H9 (cell line): ENCODE results near the gene PLEKHG7. TPM values are rescaled to one million over a fixed set of nuclear protein-coding genes. Genes with fewer than 3 reads are reported as not detected.

ENCODE experiments used
- DNase-seq: peaks from one replicate; pipeline ENCODE4 v3.0.0-alpha.2; 2017
- H2AFZ ChIP-seq: one replicate; pipeline ENCODE4 v1.6.1; 2013; ENCODE audit warnings: mild to moderate bottlenecking, low read length, control low read depth, moderate library complexity
- H2AK5ac ChIP-seq: 2 replicates; pipeline ENCODE4 v1.6.1; 2013; ENCODE audit warnings: low read length, control low read depth, mixed read lengths; ENCODE audit not compliant: insufficient read length
- H2BK120ac ChIP-seq: one replicate; pipeline ENCODE4 v1.6.1; 2013; ENCODE audit warnings: low read depth, mild to moderate bottlenecking, low read length, control low read depth, inconsistent platforms; ENCODE audit not compliant: poor library complexity, severe bottlenecking
- H2BK12ac ChIP-seq: 2 replicates; pipeline ENCODE4 v1.6.1; 2013; ENCODE audit warnings: low read length, control low read depth, mixed read lengths, low read depth; ENCODE audit not compliant: insufficient read length
- H2BK15ac ChIP-seq: 2 replicates; pipeline ENCODE4 v1.6.1; 2013; ENCODE audit warnings: low read depth, low read length, control low read depth
- H2BK20ac ChIP-seq: one replicate; pipeline ENCODE4 v1.6.1; 2013; ENCODE audit warnings: low read depth, mild to moderate bottlenecking, low read length, control low read depth, inconsistent platforms; ENCODE audit not compliant: poor library complexity, severe bottlenecking
- H2BK5ac ChIP-seq: 2 replicates; pipeline ENCODE4 v1.6.1; 2013; ENCODE audit warnings: low read length, control low read depth, mixed read lengths; ENCODE audit not compliant: insufficient read length
- H3K14ac ChIP-seq: 2 replicates; pipeline ENCODE4 v1.6.1; 2013; ENCODE audit warnings: low read length, control low read depth; ENCODE audit not compliant: insufficient read depth
- H3K18ac ChIP-seq: 2 replicates; pipeline ENCODE4 v1.6.1; 2013; ENCODE audit warnings: low read depth, mild to moderate bottlenecking, mixed read lengths, low read length, control low read depth; ENCODE audit not compliant: insufficient read length
- H3K23ac ChIP-seq: 2 replicates; pipeline ENCODE4 v1.6.1; 2013; ENCODE audit warnings: low read length, control low read depth, mixed read lengths, low read depth; ENCODE audit not compliant: insufficient read length
- H3K23me2 ChIP-seq: 2 replicates; pipeline ENCODE4 v1.6.1; 2013; ENCODE audit warnings: low read depth, mild to moderate bottlenecking, mixed read lengths, low read length, control low read depth; ENCODE audit not compliant: insufficient read length, poor library complexity, severe bottlenecking
- H3K27ac ChIP-seq: 2 replicates; pipeline ENCODE4 v1.5.1; 2013; ENCODE audit warnings: low read length, control low read depth, mixed read lengths, low read depth; ENCODE audit not compliant: insufficient read length
- H3K27me3 ChIP-seq: 2 replicates; pipeline ENCODE4 v1.6.1; 2013; ENCODE audit warnings: low read length, control low read depth, inconsistent platforms; ENCODE audit not compliant: insufficient read depth
- H3K4ac ChIP-seq: 2 replicates; pipeline ENCODE4 v1.6.1; 2013; ENCODE audit warnings: low read depth, mild to moderate bottlenecking, control low read depth, inconsistent platforms, low read length, moderate library complexity
- H3K4me1 ChIP-seq: 2 replicates; pipeline ENCODE4 v1.6.1; 2013; ENCODE audit warnings: low read length, control low read depth, inconsistent platforms; ENCODE audit not compliant: insufficient read depth
- H3K4me2 ChIP-seq: 2 replicates; pipeline ENCODE4 v1.6.1; 2013; ENCODE audit warnings: low read length, control low read depth, mixed read lengths; ENCODE audit not compliant: insufficient read length, insufficient read depth
- H3K56ac ChIP-seq: 2 replicates; pipeline ENCODE4 v1.6.1; 2013; ENCODE audit warnings: low read depth, mild to moderate bottlenecking, mixed read lengths, low read length, control low read depth; ENCODE audit not compliant: insufficient read length
- H3K79me1 ChIP-seq: 2 replicates; pipeline ENCODE4 v1.6.1; 2013; ENCODE audit warnings: low read depth, mild to moderate bottlenecking, moderate library complexity, low read length, control low read depth, inconsistent platforms; ENCODE audit not compliant: insufficient read depth, poor library complexity, severe bottlenecking
- H3K79me2 ChIP-seq: 2 replicates; pipeline ENCODE4 v1.6.1; 2013; ENCODE audit warnings: low read length, control low read depth, inconsistent platforms; ENCODE audit not compliant: insufficient read depth
- H3K9ac ChIP-seq: 2 replicates; pipeline ENCODE4 v1.6.1; 2013; ENCODE audit warnings: low read length, control low read depth, mixed read lengths; ENCODE audit not compliant: insufficient read length; ENCODE audit errors: extremely low read depth
- H3K9me3 ChIP-seq: one replicate; pipeline ENCODE4 v1.6.1; 2013; ENCODE audit warnings: low read depth, low read length, inconsistent platforms; ENCODE audit not compliant: control insufficient read depth
- H3T11ph ChIP-seq: one replicate; pipeline ENCODE4 v1.6.1; 2013; ENCODE audit warnings: mild to moderate bottlenecking, low read length, control low read depth, inconsistent platforms
- H4K20me1 ChIP-seq: one replicate; pipeline ENCODE4 v1.6.1; 2013; ENCODE audit not compliant: control insufficient read depth, insufficient read length, insufficient read depth
- H4K5ac ChIP-seq: 2 replicates; pipeline ENCODE4 v1.6.1; 2013; ENCODE audit warnings: low read depth, mild to moderate bottlenecking, mixed read lengths, low read length, control low read depth; ENCODE audit not compliant: insufficient read length
- H4K8ac ChIP-seq: replicated peaks from 2 replicates; pipeline ENCODE4 v1.6.1; 2013; ENCODE audit warnings: low read length, control low read depth, mixed read lengths, low read depth; ENCODE audit not compliant: insufficient read length
- H4K91ac ChIP-seq: 2 replicates; pipeline ENCODE4 v1.6.1; 2013; ENCODE audit warnings: low read depth, mild to moderate bottlenecking, moderate library complexity, mixed read lengths, low read length, control low read depth; ENCODE audit not compliant: insufficient read length
- H3K27ac Mint-ChIP-seq, 3 experiments: 2 replicates in 2 of 3; 3 replicates in 1 of 3; pipeline ENCODE4 v1.8.0; 2020 to 2021; ENCODE audit warnings: mixed read lengths in 3 of 3, mild to moderate bottlenecking in 1 of 3, moderate library complexity in 1 of 3
- H3K27me3 Mint-ChIP-seq: 2 replicates; pipeline ENCODE4 v1.8.0; 2021; ENCODE audit warnings: low read depth, mild to moderate bottlenecking, moderate library complexity, mixed read lengths
- H3K36me3 Mint-ChIP-seq, 3 experiments: 2 replicates in 2 of 3; 3 replicates in 1 of 3; pipeline ENCODE4 v1.8.0; 2020 to 2021; ENCODE audit warnings: low read depth in 3 of 3, mixed read lengths in 3 of 3; ENCODE audit not compliant: insufficient read depth in 1 of 3
- H3K4me1 Mint-ChIP-seq, 2 experiments: 2 replicates each; pipeline ENCODE4 v1.8.0; 2020; ENCODE audit warnings: mixed read lengths in 2 of 2
- H3K4me3 Mint-ChIP-seq, 2 experiments: 2 replicates in 1 of 2; 3 replicates in 1 of 2; pipeline ENCODE4 v1.8.0; 2020 to 2021; ENCODE audit warnings: mild to moderate bottlenecking in 2 of 2, mixed read lengths in 2 of 2, moderate library complexity in 1 of 2
- H3K9me3 Mint-ChIP-seq, 2 experiments: 2 replicates in 1 of 2; 3 replicates in 1 of 2; pipeline ENCODE4 v1.8.0; 2020; ENCODE audit warnings: mild to moderate bottlenecking in 2 of 2, mixed read lengths in 2 of 2, moderate library complexity in 1 of 2
- WGBS: extraction: QIAGEN DNeasy Blood & Tissue Kit; methylation state at CpG from one replicate; pipeline ENCODE4 v1.1.7; 2013; ENCODE audit warnings: missing lambda C conversion rate, low lambda C conversion rate, mixed read lengths; ENCODE audit not compliant: insufficient read length; ENCODE audit errors: extremely low coverage; 5-methylcytosine and 5-hydroxymethylcytosine counted together
- total RNA-seq: library from RNA; stranded (reverse); gene quantifications from 2 replicates; pipeline ENCODE4 v1.2.1, GENCODE V29; 2021
- TF ChIP-seq, protein P1 (sequence below): fragments of 200-600 bp; sonication (generic); conservative IDR thresholded peaks from 3 replicates; pipeline ENCODE4 v1.8.0; 2021; ENCODE audit warnings: antibody characterized with exemption, mild to moderate bottlenecking

Gene PLEKHG7
- total RNA-seq, 1 experiment from 2014 or later = not detected

GRCh38 chr12:92730758-92731157 is 28.0 kb downstream of the PLEKHG7 start:
- no peaks in the 10 kb centered on the region for H3K4me1 ChIP-seq
- no peak overlapping the region for H3T11ph ChIP-seq
- Mint-ChIP-seq H3K36me3 (no peaks in the 10 kb centered on the region), H3K4me3 (no peak overlapping the region), H3K9me3 (no peaks in the 10 kb centered on the region), H3K4me1 (peaks cover 3 to 10% of the 10 kb centered on the region in 2 experiments), H3K27ac (no peak overlapping the region), H3K27me3 (no peaks in the 10 kb centered on the region)
- no peak overlapping the region for H2BK20ac ChIP-seq
- H3K9ac ChIP-seq = no peak overlapping the region
- H3K14ac ChIP-seq = no peak overlapping the region
- no peak overlapping the region for H4K8ac ChIP-seq
- TF ChIP-seq, protein P1, sequence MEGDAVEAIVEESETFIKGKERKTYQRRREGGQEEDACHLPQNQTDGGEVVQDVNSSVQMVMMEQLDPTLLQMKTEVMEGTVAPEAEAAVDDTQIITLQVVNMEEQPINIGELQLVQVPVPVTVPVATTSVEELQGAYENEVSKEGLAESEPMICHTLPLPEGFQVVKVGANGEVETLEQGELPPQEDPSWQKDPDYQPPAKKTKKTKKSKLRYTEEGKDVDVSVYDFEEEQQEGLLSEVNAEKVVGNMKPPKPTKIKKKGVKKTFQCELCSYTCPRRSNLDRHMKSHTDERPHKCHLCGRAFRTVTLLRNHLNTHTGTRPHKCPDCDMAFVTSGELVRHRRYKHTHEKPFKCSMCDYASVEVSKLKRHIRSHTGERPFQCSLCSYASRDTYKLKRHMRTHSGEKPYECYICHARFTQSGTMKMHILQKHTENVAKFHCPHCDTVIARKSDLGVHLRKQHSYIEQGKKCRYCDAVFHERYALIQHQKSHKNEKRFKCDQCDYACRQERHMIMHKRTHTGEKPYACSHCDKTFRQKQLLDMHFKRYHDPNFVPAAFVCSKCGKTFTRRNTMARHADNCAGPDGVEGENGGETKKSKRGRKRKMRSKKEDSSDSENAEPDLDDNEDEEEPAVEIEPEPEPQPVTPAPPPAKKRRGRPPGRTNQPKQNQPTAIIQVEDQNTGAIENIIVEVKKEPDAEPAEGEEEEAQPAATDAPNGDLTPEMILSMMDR = no peak
- H2BK15ac ChIP-seq = no peak overlapping the region
- H3K27me3 ChIP-seq = no peaks in the 10 kb centered on the region
- no peak overlapping the region for H3K4me2 ChIP-seq
- H3K79me2 ChIP-seq = no peaks in the 10 kb centered on the region
- H3K18ac ChIP-seq = no peak overlapping the region
- H4K91ac ChIP-seq = no peak overlapping the region
- H4K20me1 ChIP-seq = no peaks in the 10 kb centered on the region
- no peak overlapping the region for H3K23ac ChIP-seq
- H2AK5ac ChIP-seq = no peak overlapping the region
- no CpG with 5 or more reads among the region's 5 CpGs for WGBS
- H3K23me2 ChIP-seq = no peaks in the 10 kb centered on the region
- no peak overlapping the region for H2AFZ ChIP-seq
- DNase-seq = no peak
- H2BK120ac ChIP-seq = no peak overlapping the region
- no peaks in the 10 kb centered on the region for H3K79me1 ChIP-seq
- H2BK5ac ChIP-seq = no peak overlapping the region
- H3K56ac ChIP-seq = no peak overlapping the region
- H3K27ac ChIP-seq = no peak overlapping the region
- no peaks in the 10 kb centered on the region for H3K9me3 ChIP-seq
- H4K5ac ChIP-seq = no peak overlapping the region
- no peak overlapping the region for H2BK12ac ChIP-seq
- no peak overlapping the region for H3K4ac ChIP-seq
